Ascending aorta (tissue), 2 donors: Measurements from ENCODE around the gene ATP10B. TPM values are rescaled to one million over a fixed set of nuclear protein-coding genes. Genes with fewer than 3 reads are reported as not detected.

ENCODE experiments used
- DNase-seq, 2 donors: peaks; one replicate each; pipeline ENCODE4 v3.0.0-alpha.2; 2019; ENCODE audit warnings: low spot score in 2 of 2
- H3K27ac ChIP-seq, 2 donors: fragments of 200-600 bp; sonication (generic); one replicate each; pipeline ENCODE4 v1.5.1; 2016 to 2017; ENCODE audit warnings: mild to moderate bottlenecking in 1 of 2
- H3K27me3 ChIP-seq: fragments of 200-600 bp; sonication (generic); one replicate; pipeline ENCODE4 v1.5.1; 2017
- H3K36me3 ChIP-seq, 2 donors: fragments of 200-600 bp; sonication (generic); one replicate each; pipeline ENCODE4 v1.5.1; 2016
- H3K4me1 ChIP-seq, 2 donors: fragments of 200-600 bp; sonication (generic); one replicate each; pipeline ENCODE4 v1.5.1; 2016 to 2017; ENCODE audit warnings: mild to moderate bottlenecking in 1 of 2
- H3K4me3 ChIP-seq, 2 donors: fragments of 200-600 bp; sonication (generic); one replicate each; pipeline ENCODE4 v1.5.1; 2016 to 2017; ENCODE audit warnings: mild to moderate bottlenecking in 1 of 2
- H3K9me3 ChIP-seq, 2 donors: fragments of 200-600 bp; sonication (generic); one replicate each; pipeline ENCODE4 v1.5.1; 2016
- intact Hi-C: fragments of 100-400 bp; cut with DNase I; formaldehyde crosslinking; loops from one replicate; pipeline ENCODE4 v1.15.1; 2023
- total RNA-seq: library from RNA; depleted of rRNA; stranded (reverse); fragments of >200 nt; gene quantifications from one replicate; pipeline ENCODE4 v1.1.0, GENCODE V29; 2016
- TF ChIP-seq, protein P1 (sequence below), 3 experiments: fragments of 200-600 bp in 2 of 3; fragments of 450-650 bp in 1 of 3; sonication (generic) in 2 of 3; IDR thresholded peaks; one replicate each; pipeline ENCODE4 v1.5.1; 2016 to 2019; ENCODE audit warnings: antibody characterized with exemption in 3 of 3, mild to moderate bottlenecking in 1 of 3, moderate library complexity in 1 of 3

Gene ATP10B
- total RNA-seq, 1 donor from 2014 or later: 0.43 TPM

DNA sequence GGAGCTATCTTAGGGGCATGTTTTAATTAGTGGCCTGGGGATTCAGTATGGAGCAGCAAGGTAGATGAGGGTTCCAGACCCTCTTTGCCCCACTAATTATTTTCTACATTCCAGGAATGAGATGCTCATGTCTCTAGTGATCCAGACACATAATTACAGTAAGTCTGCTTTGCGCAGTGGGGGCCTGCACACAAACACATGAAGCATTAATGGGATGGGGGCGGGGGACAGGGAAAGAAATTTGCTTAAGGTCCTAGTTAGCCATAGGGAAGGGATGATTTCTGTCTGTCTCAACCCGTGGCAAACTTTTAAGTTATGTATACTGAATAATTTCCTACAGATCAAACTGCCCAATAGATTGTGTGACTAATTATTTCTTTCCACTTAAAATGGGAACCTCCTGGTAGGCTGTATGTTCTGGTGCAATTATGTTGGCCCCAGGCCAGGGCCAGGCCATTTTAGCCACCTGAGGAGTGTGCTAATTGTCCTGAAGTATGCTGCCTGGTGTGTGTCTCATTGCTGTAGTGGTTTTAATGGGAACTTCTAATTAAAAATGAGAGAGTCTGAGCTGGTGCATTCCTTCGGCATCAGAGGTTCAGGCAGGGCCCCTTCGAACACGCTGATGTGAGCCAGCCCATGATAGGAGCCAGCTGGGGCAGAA lies 295.9 kb downstream of the ATP10B start:
- intact Hi-C loops: no loop called here
- TF ChIP-seq, protein P1, sequence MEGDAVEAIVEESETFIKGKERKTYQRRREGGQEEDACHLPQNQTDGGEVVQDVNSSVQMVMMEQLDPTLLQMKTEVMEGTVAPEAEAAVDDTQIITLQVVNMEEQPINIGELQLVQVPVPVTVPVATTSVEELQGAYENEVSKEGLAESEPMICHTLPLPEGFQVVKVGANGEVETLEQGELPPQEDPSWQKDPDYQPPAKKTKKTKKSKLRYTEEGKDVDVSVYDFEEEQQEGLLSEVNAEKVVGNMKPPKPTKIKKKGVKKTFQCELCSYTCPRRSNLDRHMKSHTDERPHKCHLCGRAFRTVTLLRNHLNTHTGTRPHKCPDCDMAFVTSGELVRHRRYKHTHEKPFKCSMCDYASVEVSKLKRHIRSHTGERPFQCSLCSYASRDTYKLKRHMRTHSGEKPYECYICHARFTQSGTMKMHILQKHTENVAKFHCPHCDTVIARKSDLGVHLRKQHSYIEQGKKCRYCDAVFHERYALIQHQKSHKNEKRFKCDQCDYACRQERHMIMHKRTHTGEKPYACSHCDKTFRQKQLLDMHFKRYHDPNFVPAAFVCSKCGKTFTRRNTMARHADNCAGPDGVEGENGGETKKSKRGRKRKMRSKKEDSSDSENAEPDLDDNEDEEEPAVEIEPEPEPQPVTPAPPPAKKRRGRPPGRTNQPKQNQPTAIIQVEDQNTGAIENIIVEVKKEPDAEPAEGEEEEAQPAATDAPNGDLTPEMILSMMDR (IDR thresholded peaks at IDR 0.05): no peak

DNA sequence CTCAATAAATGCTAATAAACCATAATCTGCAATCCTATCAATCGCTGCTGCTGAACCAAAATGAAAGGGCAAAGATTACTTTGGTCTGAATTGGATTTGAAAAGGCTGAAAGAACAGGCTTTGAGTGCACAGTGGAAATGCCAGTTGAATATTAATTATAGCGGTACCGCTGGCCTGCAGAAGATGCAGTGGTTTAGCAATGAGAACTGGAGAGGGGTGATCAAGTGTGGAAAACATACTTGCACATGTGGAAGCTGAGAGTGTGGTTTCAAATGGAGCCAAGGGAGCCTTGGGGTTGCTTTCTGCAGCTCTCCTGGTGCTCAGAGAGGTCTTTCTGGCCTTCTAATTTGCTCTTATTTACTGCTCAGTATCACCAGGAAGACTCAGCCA lies 296.4 kb downstream of the ATP10B start:
- Histone ChIP-seq H3K27ac (no peak overlapping the region), H3K27me3 (no peaks in the 10 kb centered on the region), H3K4me3 (no peak overlapping the region), H3K36me3 (no peaks in the 10 kb centered on the region), H3K4me1 (no peaks in the 10 kb centered on the region), H3K9me3 (no peaks in the 10 kb centered on the region)
- intact Hi-C loops: no loop called here
- TF ChIP-seq, protein P1 (IDR thresholded peaks at IDR 0.05): no peak
- DNase-seq: no peak

More for the DNA sequence above, 295.9 kb downstream of the ATP10B start:
- H3K27me3 ChIP-seq: no peaks in the 10 kb centered on the region
- no peaks in the 10 kb centered on the region for H3K4me1 ChIP-seq
- DNase-seq: no peak
- no peaks in the 10 kb centered on the region for H3K9me3 ChIP-seq
- H3K36me3 ChIP-seq: no peaks in the 10 kb centered on the region
- H3K4me3 ChIP-seq: no peak overlapping the region
- no peak overlapping the region for H3K27ac ChIP-seq

DNA sequence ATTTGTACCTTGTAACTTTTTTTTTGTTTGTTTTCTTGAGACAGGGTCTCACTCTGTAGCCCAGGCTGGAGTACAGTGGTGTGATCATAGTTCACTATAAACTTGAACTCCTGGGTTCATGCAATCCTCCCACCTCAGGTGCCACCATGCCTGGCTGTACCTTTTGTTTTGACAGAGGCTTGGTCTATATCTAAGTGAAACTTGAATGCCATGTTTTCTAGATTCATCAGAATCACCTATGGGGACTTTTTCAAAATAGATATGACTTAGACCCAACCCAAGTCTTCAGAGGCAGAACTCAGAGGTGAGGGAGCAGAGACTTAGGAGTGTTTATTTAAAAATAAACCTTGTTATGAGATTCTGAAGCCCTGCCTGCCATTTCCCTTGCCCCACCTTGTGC lies 301.9 kb downstream of the ATP10B start:
- DNase-seq: no peak
- H3K27me3 ChIP-seq: no peaks in the 10 kb centered on the region
- no peaks in the 10 kb centered on the region for H3K9me3 ChIP-seq
- intact Hi-C loops: no loop called here
- no peak overlapping the region for H3K27ac ChIP-seq
- no peaks in the 10 kb centered on the region for H3K36me3 ChIP-seq
- no peaks in the 10 kb centered on the region for H3K4me1 ChIP-seq
- H3K4me3 ChIP-seq: no peak overlapping the region
- TF ChIP-seq, protein P1 (IDR thresholded peaks at IDR 0.05): no peak

DNA sequence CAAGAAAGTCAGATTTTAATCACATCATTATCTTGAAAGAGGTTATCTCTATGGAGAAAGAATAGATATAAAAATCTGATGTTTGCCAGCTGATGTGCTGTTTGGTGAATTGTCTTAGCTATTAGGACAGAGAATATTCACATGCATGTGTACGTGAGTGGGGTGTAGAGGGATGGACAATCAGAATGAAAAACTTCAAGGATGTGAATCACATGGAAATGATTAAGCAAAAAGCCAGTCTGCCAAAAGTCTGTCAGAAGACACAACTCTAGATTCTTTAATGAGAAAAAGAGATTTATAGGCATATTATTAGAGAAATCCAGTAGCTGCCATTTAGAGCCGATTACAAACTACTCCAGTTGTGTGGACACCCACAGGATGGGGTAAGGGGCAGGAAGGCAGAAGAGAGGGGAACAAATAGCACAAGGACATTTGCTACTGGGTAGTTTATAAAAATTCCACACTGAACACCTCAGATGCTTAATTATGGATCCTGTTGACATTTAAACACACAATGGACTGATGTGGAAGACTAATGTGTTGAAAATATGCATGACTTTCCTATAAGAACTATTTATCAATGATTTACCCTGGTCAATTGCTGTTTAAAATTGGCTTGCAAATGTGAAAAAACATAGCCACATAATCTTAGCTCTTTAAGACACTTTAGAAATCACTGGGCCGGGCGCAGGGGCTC lies 302.9 kb downstream of the ATP10B start:
- no peaks in the 10 kb centered on the region for H3K27me3 ChIP-seq
- no peak overlapping the region for H3K4me3 ChIP-seq
- H3K36me3 ChIP-seq: no peaks in the 10 kb centered on the region
- no peak for DNase-seq
- no peak overlapping the region for H3K27ac ChIP-seq
- TF ChIP-seq, protein P1 (IDR thresholded peaks at IDR 0.05): no peak
- no peaks in the 10 kb centered on the region for H3K4me1 ChIP-seq
- H3K9me3 ChIP-seq: no peaks in the 10 kb centered on the region
- intact Hi-C loops: no loop called here

DNA sequence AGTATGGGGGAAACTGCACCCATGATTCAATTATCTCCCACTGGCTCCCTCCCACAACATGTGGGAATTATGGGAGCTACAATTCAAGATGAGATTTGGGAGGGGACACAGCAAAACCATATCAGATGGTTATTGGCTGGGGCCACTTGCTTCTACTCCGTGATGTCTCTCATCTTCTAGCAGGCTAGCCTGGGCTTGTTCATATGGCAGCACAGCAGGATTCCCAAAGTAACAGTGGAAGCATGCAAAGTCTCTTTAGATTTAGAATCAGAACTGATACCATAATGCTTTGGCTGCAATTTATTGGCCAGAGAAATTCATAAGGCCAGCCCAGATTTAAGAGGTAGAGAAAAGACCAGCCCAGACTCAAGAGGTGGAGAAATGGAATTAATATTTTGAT lies 304.1 kb downstream of the ATP10B start:
- TF ChIP-seq, protein P1 (IDR thresholded peaks at IDR 0.05): no peak
- Histone ChIP-seq H3K4me1 (no peaks in the 10 kb centered on the region), H3K27ac (no peak overlapping the region), H3K36me3 (no peaks in the 10 kb centered on the region), H3K4me3 (no peak overlapping the region), H3K9me3 (no peaks in the 10 kb centered on the region), H3K27me3 (no peaks in the 10 kb centered on the region)
- no peak for DNase-seq
- intact Hi-C loops: no loop called here
